Fibroblast of peridontal ligament (primary cell): ENCODE measurements around the gene FAM229A.
"Not testable (repeated sequence)": the region's sequence is repeated elsewhere in the genome, so short reads cannot be mapped to it uniquely, and the experiment has no call there.

Experiments
- DNase-seq: peaks from one replicate; pipeline ENCODE4 v3.0.0-alpha.2; 2010; ENCODE audit errors: extremely low read depth

The FAM229A gene

GRCh38 chr1:32377541-32378220 is 15.4 kb upstream of the FAM229A start:
- no peak for DNase-seq

GRCh38 chr1:32376199-32376598 is 13.9 kb upstream of the FAM229A start:
- no peak for DNase-seq

- DNase-seq, result no peak
Observed at GRCh38 chr1:32373996-32374592, 11.8 kb upstream of the FAM229A start.

- DNase-seq, result no peak
Observed at GRCh38 chr1:32372149-32372756, 10.0 kb upstream of the FAM229A start.

GRCh38 chr1:32367912-32368635 is 5.8 kb upstream of the FAM229A start:
- DNase-seq, result no peak

- DNase-seq, result no peak
Observed at GRCh38 chr1:32365445-32365844, 3.2 kb upstream of the FAM229A start.

GRCh38 chr1:32364836-32365235 is 2.6 kb upstream of the FAM229A start:
- no peak for DNase-seq

GRCh38 chr1:32363713-32364112 is 1.4 kb upstream of the FAM229A start:
- DNase-seq, result no peak

- DNase-seq, result peak; percentile 19
Observed at GRCh38 chr1:32361674-32362473, 411 bp downstream of the FAM229A start.

GRCh38 chr1:32361308-32361673 is 994 bp downstream of the FAM229A start:
- no peak for DNase-seq

GRCh38 chr1:32358435-32358834 is 3.9 kb downstream of the FAM229A start:
- DNase-seq, result no peak

GRCh38 chr1:32357614-32358013 is 4.7 kb downstream of the FAM229A start:
- DNase-seq, result no peak

- DNase-seq, result no peak
Observed at GRCh38 chr1:32356478-32356877, 5.8 kb downstream of the FAM229A start.

- not testable (repeated sequence) for DNase-seq
Observed at GRCh38 chr1:32355778-32356177, 6.5 kb downstream of the FAM229A start.

- DNase-seq, result peak; percentile 63
Observed at GRCh38 chr1:32353886-32354570, 8.3 kb downstream of the FAM229A start.

- DNase-seq, result no peak
Observed at GRCh38 chr1:32353431-32353830, 8.9 kb downstream of the FAM229A start.

- DNase-seq, result peak; percentile 26
Observed at GRCh38 chr1:32352831-32353383, 9.4 kb downstream of the FAM229A start.

GRCh38 chr1:32352239-32352745 is 10.0 kb downstream of the FAM229A start:
- no peak for DNase-seq

GRCh38 chr1:32351399-32352238 is 10.7 kb downstream of the FAM229A start:
- DNase-seq, result peak; percentile 86
